Hepatocyte (in vitro differentiated cells): ENCODE data around the gene MYO5C. TPM values are rescaled to one million over a fixed set of nuclear protein-coding genes. Genes with fewer than 3 reads are reported as not detected.
"Not testable (repeated sequence)": the region's sequence is repeated elsewhere in the genome, so short reads cannot be mapped to it uniquely, and the experiment has no call there.

Experiments
- DNase-seq: peaks from one replicate; pipeline ENCODE4 v3.0.0-alpha.2; 2016; ENCODE audit warnings: low spot score
- H2AFZ ChIP-seq: fragments of 200-600 bp; sonication (generic); 2 replicates; pipeline ENCODE4 v1.6.0; 2016; ENCODE audit warnings: antibody characterized with exemption, mild to moderate bottlenecking
- H3K27ac ChIP-seq: fragments of 200-600 bp; sonication (generic); 2 replicates; pipeline ENCODE4 v1.5.1; 2016; ENCODE audit warnings: mild to moderate bottlenecking
- H3K27me3 ChIP-seq: fragments of 200-600 bp; sonication (generic); 2 replicates; pipeline ENCODE4 v1.6.1; 2016
- H3K36me3 ChIP-seq: fragments of 200-600 bp; sonication (generic); replicated peaks from 2 replicates; pipeline ENCODE4 v1.5.1; 2016; ENCODE audit warnings: low read depth; ENCODE audit not compliant: insufficient read depth
- H3K4me1 ChIP-seq: fragments of 200-600 bp; sonication (generic); 2 replicates; pipeline ENCODE4 v1.5.1; 2016; ENCODE audit warnings: mild to moderate bottlenecking, moderate library complexity; ENCODE audit not compliant: insufficient read depth
- H3K4me2 ChIP-seq: fragments of 200-600 bp; sonication (generic); 2 replicates; pipeline ENCODE4 v1.6.0; 2016
- H3K4me3 ChIP-seq: fragments of 200-600 bp; sonication (generic); 2 replicates; pipeline ENCODE4 v1.5.1; 2016; ENCODE audit warnings: mild to moderate bottlenecking
- H3K79me2 ChIP-seq: fragments of 200-600 bp; sonication (generic); 2 replicates; pipeline ENCODE4 v1.6.0; 2017; ENCODE audit warnings: mild to moderate bottlenecking
- H3K9me2 ChIP-seq: fragments of 200-600 bp; sonication (generic); replicated peaks from 2 replicates; pipeline ENCODE4 v1.6.0; 2017; ENCODE audit warnings: mild to moderate bottlenecking; ENCODE audit not compliant: insufficient read depth
- H3K9me3 ChIP-seq: fragments of 200-600 bp; sonication (generic); 2 replicates; pipeline ENCODE4 v1.5.1; 2016; ENCODE audit warnings: low read depth, mild to moderate bottlenecking
- H4K20me1 ChIP-seq: fragments of 200-600 bp; sonication (generic); 2 replicates; pipeline ENCODE4 v1.6.0; 2016; ENCODE audit warnings: mild to moderate bottlenecking; ENCODE audit not compliant: insufficient read depth, poor library complexity, severe bottlenecking
- CTCF ChIP-seq: fragments of 200-600 bp; sonication (generic); IDR thresholded peaks from 2 replicates; pipeline ENCODE4 v1.5.1; 2016; ENCODE audit warnings: antibody characterized with exemption, mild to moderate bottlenecking; ENCODE audit not compliant: poor library complexity
- EZH2 ChIP-seq: fragments of 200-600 bp; sonication (generic); IDR thresholded peaks from 2 replicates; pipeline ENCODE4 v1.6.1; 2016; ENCODE audit warnings: antibody characterized with exemption, mild to moderate bottlenecking, borderline replicate concordance
- EZH2phosphoT487 ChIP-seq: fragments of 200-600 bp; sonication (generic); IDR thresholded peaks from one replicate; pipeline ENCODE4 v1.6.1; 2018; ENCODE audit warnings: antibody characterized with exemption, mild to moderate bottlenecking, low read depth, moderate library complexity; ENCODE audit not compliant: unreplicated experiment, severe bottlenecking
- WGBS: methylation state at CpG from one replicate; pipeline ENCODE4 v1.1.6; 2016; ENCODE audit warnings: low lambda C conversion rate; ENCODE audit errors: missing lambda C conversion rate; 5-methylcytosine and 5-hydroxymethylcytosine counted together
- polyA plus RNA-seq: library from polyadenylated mRNA; unstranded; fragments of >200 nt; fragmentation: Nextera tagmentation; extraction: Ambion mirVana; gene quantifications from 2 replicates; pipeline ENCODE4 v1.2.1, GENCODE V29; 2016
- total RNA-seq: library from RNA; depleted of rRNA; stranded (reverse); fragments of >200 nt; gene quantifications from 2 replicates; pipeline ENCODE4 v1.2.3, GENCODE V29; 2014

Gene MYO5C
- total and polyA plus RNA-seq, 2 experiments from 2014 or later, result 10.2 to 18.2 TPM

- not testable (repeated sequence) for H3K4me2 ChIP-seq
Observed at GRCh38 chr15:52165494-52166131, 130.0 kb downstream of the MYO5C start.

GRCh38 chr15:52164631-52165265, 130.9 kb downstream of the MYO5C start:
- Histone ChIP-seq H3K4me3 (no peak overlapping the region), H3K27me3 (no peaks in the 10 kb centered on the region), H3K9me3 (no peaks in the 10 kb centered on the region), H2AFZ (no peak overlapping the region), H3K9me2 (no peaks in the 10 kb centered on the region), H4K20me1 (no peaks in the 10 kb centered on the region), H3K79me2 (peaks cover 3% of the 10 kb centered on the region), H3K4me2 (no peak overlapping the region), H3K4me1 (no peaks in the 10 kb centered on the region), H3K36me3 (no peaks in the 10 kb centered on the region), H3K27ac (no peak overlapping the region)
- no peak for DNase-seq
- 78% methylated on average over 2 of the region's 2 CpGs for WGBS
- no peak for TF ChIP-seq CTCF
- TF ChIP-seq EZH2phosphoT487, result no peak
- TF ChIP-seq EZH2, result no peak

More at GRCh38 chr15:52165494-52166131, 130.0 kb downstream of the MYO5C start:
- not testable (repeated sequence) for H2AFZ ChIP-seq, H3K9me3 ChIP-seq, H3K27ac ChIP-seq, H3K36me3 ChIP-seq, DNase-seq, H3K27me3 ChIP-seq, H3K79me2 ChIP-seq, H4K20me1 ChIP-seq, H3K4me1 ChIP-seq, H3K9me2 ChIP-seq, H3K4me3 ChIP-seq
- 90% methylated on average over 5 of the region's 5 CpGs for WGBS

- Histone ChIP-seq H3K36me3 (no peaks in the 10 kb centered on the region), H3K4me3 (no peak overlapping the region), H3K4me1 (no peaks in the 10 kb centered on the region), H3K79me2 (peaks cover under 1% of the 10 kb centered on the region), H3K9me3 (no peaks in the 10 kb centered on the region), H3K27me3 (no peaks in the 10 kb centered on the region), H2AFZ (no peak overlapping the region), H3K9me2 (no peaks in the 10 kb centered on the region), H4K20me1 (no peaks in the 10 kb centered on the region), H3K27ac (no peak overlapping the region), H3K4me2 (no peak overlapping the region)
- TF ChIP-seq CTCF (no peak), EZH2phosphoT487 (no peak), EZH2 (no peak)
- WGBS, result 92% methylated on average over 19 of the region's 19 CpGs
- DNase-seq, result no peak
Observed at GRCh38 chr15:52163321-52164190, 132.0 kb downstream of the MYO5C start.

GRCh38 chr15:52162876-52163275, 132.7 kb downstream of the MYO5C start:
- H3K9me2 ChIP-seq, result no peaks in the 10 kb centered on the region
- H3K36me3 ChIP-seq, result no peaks in the 10 kb centered on the region
- DNase-seq, result no peak
- 93% methylated on average over 21 of the region's 22 CpGs for whole genome bisulfite sequencing
- no peak overlapping the region for H3K4me3 ChIP-seq
- no peak overlapping the region for H3K27ac ChIP-seq
- H3K4me1 ChIP-seq, result no peaks in the 10 kb centered on the region
- H4K20me1 ChIP-seq, result no peaks in the 10 kb centered on the region
- no peak overlapping the region for H2AFZ ChIP-seq
- no peaks in the 10 kb centered on the region for H3K27me3 ChIP-seq
- no peaks in the 10 kb centered on the region for H3K9me3 ChIP-seq
- H3K79me2 ChIP-seq, result no peaks in the 10 kb centered on the region
- no peak overlapping the region for H3K4me2 ChIP-seq
- no peak for TF ChIP-seq CTCF
- TF ChIP-seq EZH2phosphoT487, result no peak
- no peak for TF ChIP-seq EZH2
